ENCODE data around the gene HSPG2. TPM values are rescaled to one million over a fixed set of nuclear protein-coding genes. Genes with fewer than 3 reads are reported as not detected.

HSPG2 gene
- total and polyA plus RNA-seq, 9 of the 15 experiments (the other 6 are each of a cell fraction or from before 2014, with no cell fraction given), result 0.14 to 160 (median 15.7) TPM

- peak; percentile 80; the same call in 1 of the 2 replicates for TF ChIP-seq ZNF76 (CRISPR knock-in tag; IDR thresholded peaks at IDR 0.05; ENCODE audit: borderline replicate concordance)
- peak in 1 of 3 experiments; percentile 94; a peak in 2 of 6 replicates for TF ChIP-seq ZBTB11 (CRISPR knock-in tag; IDR thresholded peaks at IDR 0.05)
- TF ChIP-seq ZNF224 (CRISPR knock-in tag; IDR thresholded peaks at IDR 0.05), result peak; percentile 69; the same call in 1 of the 2 replicates
- TF ChIP-seq NR2F6 (CRISPR knock-in tag; IDR thresholded peaks at IDR 0.05), result no peak
- TF ChIP-seq RCOR1 (IDR thresholded peaks at IDR 0.05; ENCODE audit: borderline replicate concordance in 1 of 2, low read depth in 2 of 2, low read length in 2 of 2), result 0 out of 4 replicates have a peak, but pooled peaks have one; percentile 15 to 59
- peak; percentile 90 for TF ChIP-seq NR2C2 (CRISPR knock-in tag; IDR thresholded peaks at IDR 0.05)
- no peak for TF ChIP-seq NR2C2 (tag; IDR thresholded peaks at IDR 0.05)
- peak; percentile 42; the same call in 1 of the 2 replicates for TF ChIP-seq GTF2A2 (tag; IDR thresholded peaks at IDR 0.05)
- peak; percentile 98 for TF ChIP-seq EP400 (IDR thresholded peaks at IDR 0.05)
- peak; percentile 58 to 85; a peak in 2 of 4 replicates for TF ChIP-seq SIN3A (IDR thresholded peaks at IDR 0.05; ENCODE audit: borderline replicate concordance in 2 of 2, control insufficient read depth in 1 of 2, low read depth in 2 of 2, low read length in 2 of 2)
- 0 out of 2 replicates have a peak, but pooled peaks have one; percentile 9 for TF ChIP-seq HSF4 (CRISPR knock-in tag; IDR thresholded peaks at IDR 0.05; ENCODE audit: borderline replicate concordance)
- TF ChIP-seq MTF1 (CRISPR knock-in tag; IDR thresholded peaks at IDR 0.05; ENCODE audit: borderline replicate concordance), result no peak
- TF ChIP-seq SMARCC2 (IDR thresholded peaks at IDR 0.05; ENCODE audit: low read depth), result peak; percentile 17; the same call in 1 of the 2 replicates
- TF ChIP-seq ZNF143 (CRISPR knock-in tag; IDR thresholded peaks at IDR 0.05), result no peak; the same call in 1 of the 2 replicates
- peak; percentile 84 for TF ChIP-seq THAP7 (CRISPR knock-in tag; IDR thresholded peaks at IDR 0.05)
- TF ChIP-seq BDP1 (IDR thresholded peaks at IDR 0.05; ENCODE audit: insufficient read depth, insufficient read length), result no peak
- TF ChIP-seq MXI1 (IDR thresholded peaks at IDR 0.05; ENCODE audit: low read depth, low read length), result peak; percentile 43; the same call in 1 of the 2 replicates
- TF ChIP-seq THRA (IDR thresholded peaks at IDR 0.05), result no peak
- no peak for TF ChIP-seq SNRNP70 (optimal IDR thresholded peaks at IDR 0.05; ENCODE audit: low read depth, low read length)
- TF ChIP-seq ZBTB17 (CRISPR knock-in tag; IDR thresholded peaks at IDR 0.05), result peak; percentile 79; the same call in 1 of the 2 replicates
These were observed 154.0 kb downstream of the HSPG2 start, which contains the start of gene USP48 (continued) for GRCh38 chr1:21782868-21783678.
